Measurements from ENCODE around the gene GNA14.

GNA14 gene

GRCh38 chr9:77489405-77490163 is 158.5 kb downstream of the GNA14 start:
- DNase-seq (ENCODE audit: low read depth in 2 of 2): peak in 1 of 2 donors; percentile 12

- DNase-seq (ENCODE audit: low read depth in 2 of 2): no peak
Observed at GRCh38 chr9:77488439-77489126, 159.5 kb downstream of the GNA14 start.

- no peak for DNase-seq (ENCODE audit: low read depth in 2 of 2)
Observed at GRCh38 chr9:77486968-77487367, 161.2 kb downstream of the GNA14 start.

- no peak for DNase-seq (ENCODE audit: low read depth in 2 of 2)
Observed at GRCh38 chr9:77486463-77486862, 161.7 kb downstream of the GNA14 start.

GRCh38 chr9:77475641-77476473 is 172.3 kb downstream of the GNA14 start:
- DNase-seq (ENCODE audit: low read depth in 2 of 2): peak; percentile 20 to 35

GRCh38 chr9:77474936-77475335 is 173.2 kb downstream of the GNA14 start:
- DNase-seq (ENCODE audit: low read depth in 2 of 2): no peak

- no peak for DNase-seq (ENCODE audit: low read depth in 2 of 2)
Observed at GRCh38 chr9:77472646-77473045, 175.5 kb downstream of the GNA14 start.

GRCh38 chr9:77471572-77471971 is 176.6 kb downstream of the GNA14 start:
- DNase-seq (ENCODE audit: low read depth in 2 of 2): no peak

- no peak for DNase-seq (ENCODE audit: low read depth in 2 of 2)
Observed at GRCh38 chr9:77469515-77470231, 178.4 kb downstream of the GNA14 start.

GRCh38 chr9:77464661-77465060 is 183.5 kb downstream of the GNA14 start:
- DNase-seq (ENCODE audit: low read depth in 2 of 2): no peak

- DNase-seq (ENCODE audit: low read depth in 2 of 2): no peak
Observed at GRCh38 chr9:77463151-77463550, 185.0 kb downstream of the GNA14 start.

- no peak for DNase-seq (ENCODE audit: low read depth in 2 of 2)
Observed at GRCh38 chr9:77462066-77462465, 186.1 kb downstream of the GNA14 start.

- DNase-seq (ENCODE audit: low read depth in 2 of 2): no peak
Observed at GRCh38 chr9:77460938-77461337, 187.2 kb downstream of the GNA14 start.

- DNase-seq (ENCODE audit: low read depth in 2 of 2): peak; percentile 14 to 38
Observed at GRCh38 chr9:77457916-77458592, 190.1 kb downstream of the GNA14 start.

- peak; percentile 68 to 79 for DNase-seq (ENCODE audit: low read depth in 2 of 2)
Observed at GRCh38 chr9:77456829-77457437, 191.2 kb downstream of the GNA14 start.

- DNase-seq (ENCODE audit: low read depth in 2 of 2): peak in 1 of 2 donors; percentile 31
Observed at GRCh38 chr9:77455312-77455927, 192.7 kb downstream of the GNA14 start.

GRCh38 chr9:77454663-77455062 is 193.5 kb downstream of the GNA14 start:
- no peak for DNase-seq (ENCODE audit: low read depth in 2 of 2)

GRCh38 chr9:77453825-77454647 is 194.1 kb downstream of the GNA14 start:
- no peak for DNase-seq (ENCODE audit: low read depth in 2 of 2)

GRCh38 chr9:77451507-77451906 is 196.6 kb downstream of the GNA14 start:
- no peak for DNase-seq (ENCODE audit: low read depth in 2 of 2)
